ENCODE results near the gene CLINT1. TPM values are rescaled to one million over a fixed set of nuclear protein-coding genes. Genes with fewer than 3 reads are reported as not detected.

Gene CLINT1
- total and polyA plus RNA-seq, 2 experiments from 2014 or later = 56.2 to 56.7 TPM

DNA sequence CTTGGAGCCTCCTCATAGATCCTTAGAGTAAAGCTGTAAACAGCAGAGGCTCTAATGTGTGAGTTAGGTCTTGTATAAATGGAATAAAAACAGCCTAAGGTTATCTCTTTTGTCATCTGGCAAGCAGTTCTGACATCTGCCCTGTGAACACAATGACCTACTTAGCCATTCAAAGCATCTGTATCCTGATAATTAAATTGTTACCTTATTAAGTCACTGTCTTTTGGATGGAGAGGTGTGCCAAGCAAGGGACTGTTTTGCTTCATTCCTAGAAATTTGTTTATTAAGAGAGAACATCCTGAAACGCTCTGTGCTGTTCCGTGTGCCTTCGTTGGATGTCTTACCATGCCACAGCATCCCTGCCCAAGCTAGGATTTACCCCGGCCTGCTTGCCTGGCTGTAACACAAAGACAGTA, 113.9 kb downstream of the CLINT1 start:
- Histone ChIP-seq H3K4me1 (ENCODE audit: low read depth) (no peaks in the 10 kb centered on the region), H3K9me3 (ENCODE audit: low read depth) (no peaks in the 10 kb centered on the region), H3K36me3 (no peaks in the 10 kb centered on the region), H3K27ac (no peak overlapping the region), H3K4me3 (no peak overlapping the region), H3K27me3 (no peaks in the 10 kb centered on the region)
- DNase-seq (ENCODE audit: low read depth in 1 of 2, low spot score in 1 of 2) = no peak
- TF ChIP-seq, protein P1, sequence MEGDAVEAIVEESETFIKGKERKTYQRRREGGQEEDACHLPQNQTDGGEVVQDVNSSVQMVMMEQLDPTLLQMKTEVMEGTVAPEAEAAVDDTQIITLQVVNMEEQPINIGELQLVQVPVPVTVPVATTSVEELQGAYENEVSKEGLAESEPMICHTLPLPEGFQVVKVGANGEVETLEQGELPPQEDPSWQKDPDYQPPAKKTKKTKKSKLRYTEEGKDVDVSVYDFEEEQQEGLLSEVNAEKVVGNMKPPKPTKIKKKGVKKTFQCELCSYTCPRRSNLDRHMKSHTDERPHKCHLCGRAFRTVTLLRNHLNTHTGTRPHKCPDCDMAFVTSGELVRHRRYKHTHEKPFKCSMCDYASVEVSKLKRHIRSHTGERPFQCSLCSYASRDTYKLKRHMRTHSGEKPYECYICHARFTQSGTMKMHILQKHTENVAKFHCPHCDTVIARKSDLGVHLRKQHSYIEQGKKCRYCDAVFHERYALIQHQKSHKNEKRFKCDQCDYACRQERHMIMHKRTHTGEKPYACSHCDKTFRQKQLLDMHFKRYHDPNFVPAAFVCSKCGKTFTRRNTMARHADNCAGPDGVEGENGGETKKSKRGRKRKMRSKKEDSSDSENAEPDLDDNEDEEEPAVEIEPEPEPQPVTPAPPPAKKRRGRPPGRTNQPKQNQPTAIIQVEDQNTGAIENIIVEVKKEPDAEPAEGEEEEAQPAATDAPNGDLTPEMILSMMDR (IDR thresholded peaks at IDR 0.05; ENCODE audit: low read depth, low read length) = no peak

DNA sequence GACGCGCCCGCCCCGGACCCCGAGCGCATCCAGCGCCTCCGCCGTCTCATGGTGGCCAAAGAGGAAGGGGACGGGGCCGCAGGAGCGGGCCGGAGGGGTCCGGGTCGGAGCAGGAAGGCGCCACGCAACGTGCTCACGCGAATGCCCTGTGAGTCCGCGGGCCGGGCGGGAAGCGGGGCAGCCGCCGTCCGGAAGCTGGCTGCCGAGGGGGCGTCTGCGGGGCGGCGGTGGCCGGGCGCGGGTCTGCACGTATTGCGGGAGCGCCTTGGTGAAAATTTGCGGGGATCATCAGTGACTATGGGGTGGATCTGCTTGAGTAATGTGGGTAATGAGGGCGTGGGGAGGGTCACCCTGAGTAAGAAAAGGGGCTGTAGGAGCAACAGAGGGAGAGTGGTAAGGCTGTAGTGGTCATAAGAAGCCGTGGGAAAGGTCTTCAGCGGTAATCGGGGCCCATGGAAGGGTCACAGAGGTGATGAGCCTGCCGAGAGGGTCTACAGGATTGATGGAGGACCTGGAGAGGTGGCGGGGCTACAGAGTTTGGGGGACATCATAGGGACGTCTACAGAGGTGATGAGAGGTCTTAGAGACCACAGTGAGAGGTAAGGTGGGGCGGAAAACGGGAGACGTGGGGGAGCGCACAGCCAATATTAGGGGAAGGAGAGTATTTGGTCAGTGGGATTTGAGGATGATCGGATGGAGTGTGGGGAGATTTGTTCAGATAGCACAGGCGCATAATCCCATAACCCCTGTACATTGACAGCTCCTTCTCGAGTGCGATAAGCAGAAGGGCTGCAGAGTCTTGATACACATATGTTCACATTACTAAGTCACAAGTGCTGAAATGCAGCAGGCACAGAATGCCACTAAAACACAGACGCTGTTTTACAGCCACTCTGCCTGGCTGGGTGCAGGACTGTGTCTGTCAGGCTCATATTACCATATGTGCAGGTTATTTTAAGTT, 114.6 kb downstream of the CLINT1 start:
- peak in 1 of 2 donors; percentile 49 for DNase-seq (ENCODE audit: low read depth in 1 of 2, low spot score in 1 of 2)

GRCh38 chr5:157743163-157744050, 115.5 kb downstream of the CLINT1 start, which contains the start of gene LSM11:
TSS of gene LSM11 (plus strand) at chr5:157743712. CDS start at chr5:157743751, 39 bp downstream.
- Histone ChIP-seq H3K4me1 (ENCODE audit: low read depth) (no peaks in the 10 kb centered on the region), H3K27ac (no peak within 1 kb of the TSS), H3K27me3 (no peaks in the 10 kb centered on the region), H3K9me3 (ENCODE audit: low read depth) (no peaks in the 10 kb centered on the region), H3K36me3 (no peaks in the 10 kb centered on the region), H3K4me3 (peak within 1 kb of the TSS; percentile 69)
- TF ChIP-seq, protein P1 (IDR thresholded peaks at IDR 0.05; ENCODE audit: low read depth, low read length) = peak; percentile 99
- peak; percentile 87 to 92 for DNase-seq (ENCODE audit: low read depth in 1 of 2, low spot score in 1 of 2)

More for the DNA sequence above, 114.6 kb downstream of the CLINT1 start:
- Histone ChIP-seq H3K4me1 (ENCODE audit: low read depth) (no peaks in the 10 kb centered on the region), H3K27ac (no peak overlapping the region), H3K36me3 (no peaks in the 10 kb centered on the region), H3K4me3 (peak overlapping the region; percentile 69), H3K9me3 (ENCODE audit: low read depth) (no peaks in the 10 kb centered on the region), H3K27me3 (no peaks in the 10 kb centered on the region)
- TF ChIP-seq, protein P1 (IDR thresholded peaks at IDR 0.05; ENCODE audit: low read depth, low read length) = no peak

DNA sequence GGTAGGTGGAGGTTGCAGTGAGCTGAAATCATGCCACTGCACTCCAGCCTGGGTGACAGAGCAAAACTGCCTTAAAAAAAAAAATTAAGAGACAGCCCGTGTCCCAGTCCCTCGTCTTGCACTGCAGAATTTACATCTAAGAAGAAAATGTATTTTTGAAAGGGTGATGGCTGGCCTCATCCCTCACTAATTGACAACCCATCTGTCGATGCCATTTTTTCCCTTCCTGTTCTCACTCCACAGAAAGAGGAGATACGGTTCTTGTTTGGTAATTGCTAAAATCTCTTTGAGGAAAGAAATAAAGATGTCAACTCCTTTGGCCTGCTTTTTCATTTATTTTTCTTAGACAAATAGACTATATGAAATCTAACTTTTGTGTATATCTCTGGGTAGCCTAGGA, 117.8 kb downstream of the CLINT1 start:
- no peak for DNase-seq (ENCODE audit: low read depth in 1 of 2, low spot score in 1 of 2)
- no peak overlapping the region for H3K27ac ChIP-seq
- H3K4me1 ChIP-seq (ENCODE audit: low read depth) = no peaks in the 10 kb centered on the region
- H3K27me3 ChIP-seq = no peaks in the 10 kb centered on the region
- no peaks in the 10 kb centered on the region for H3K36me3 ChIP-seq
- H3K4me3 ChIP-seq = no peak overlapping the region
- TF ChIP-seq, protein P1 (IDR thresholded peaks at IDR 0.05; ENCODE audit: low read depth, low read length) = no peak
- H3K9me3 ChIP-seq (ENCODE audit: low read depth) = no peaks in the 10 kb centered on the region

DNA sequence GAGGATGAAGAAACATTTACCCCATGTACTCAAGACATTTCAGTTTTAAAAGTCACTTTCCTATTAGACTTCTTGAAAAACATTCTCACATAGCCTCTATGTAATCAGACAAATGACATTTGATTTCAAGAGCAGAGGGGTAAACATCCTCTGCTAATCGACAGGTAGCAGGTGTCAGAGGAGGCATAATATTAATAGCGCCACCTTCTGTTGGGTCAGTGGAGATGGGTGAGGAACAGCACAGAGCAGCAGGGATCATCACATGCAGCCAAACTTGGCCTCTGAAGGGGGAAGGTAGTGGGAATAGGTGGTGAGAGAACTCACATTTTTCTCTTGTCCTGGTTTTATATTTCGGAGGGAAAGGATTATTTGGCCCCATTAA, 118.7 kb downstream of the CLINT1 start:
- DNase-seq (ENCODE audit: low read depth in 1 of 2, low spot score in 1 of 2) = peak; percentile 18 to 47
- H3K27me3 ChIP-seq = no peaks in the 10 kb centered on the region
- H3K4me1 ChIP-seq (ENCODE audit: low read depth) = no peaks in the 10 kb centered on the region
- no peak overlapping the region for H3K4me3 ChIP-seq
- no peaks in the 10 kb centered on the region for H3K9me3 ChIP-seq (ENCODE audit: low read depth)
- TF ChIP-seq, protein P1 (IDR thresholded peaks at IDR 0.05; ENCODE audit: low read depth, low read length) = peak; percentile 45
- no peaks in the 10 kb centered on the region for H3K36me3 ChIP-seq
- H3K27ac ChIP-seq = no peak overlapping the region
